ENCODE measurements around the gene ASL. TPM values are rescaled to one million over a fixed set of nuclear protein-coding genes. Genes with fewer than 3 reads are reported as not detected.
A peak's percentile ranks its signal among the peaks of the same experiment; 100 is the strongest.

The ASL gene
- total and polyA plus RNA-seq, 9 of the 15 experiments (the other 6 are each of a cell fraction or from before 2014, with no cell fraction given), result 2.6 to 67.0 (median 33.3) TPM

- TF ChIP-seq REST (IDR thresholded peaks at IDR 0.05; ENCODE audit: borderline replicate concordance), result no peak
- no peak for TF ChIP-seq REST (CRISPR knock-in tag; IDR thresholded peaks at IDR 0.05; ENCODE audit: low read depth)
- no peak for TF ChIP-seq PATZ1 (CRISPR knock-in tag; IDR thresholded peaks at IDR 0.05; ENCODE audit: borderline replicate concordance)
- peak; percentile 73 for TF ChIP-seq ZFX (CRISPR knock-in tag; IDR thresholded peaks at IDR 0.05)
- peak; percentile 100 for TF ChIP-seq RBM25 (IDR thresholded peaks at IDR 0.05; ENCODE audit: low read depth, low read length, severe bottlenecking)
- no peak for TF ChIP-seq SMARCE1 (IDR thresholded peaks at IDR 0.05)
- TF ChIP-seq ZNF274 (IDR thresholded peaks at IDR 0.05; ENCODE audit: borderline replicate concordance, low read depth, low read length), result no peak
- peak; percentile 34; the same call in 1 of the 2 replicates for TF ChIP-seq ESRRA (IDR thresholded peaks at IDR 0.05; ENCODE audit: borderline replicate concordance, low read depth)
- TF ChIP-seq POLR2B (IDR thresholded peaks at IDR 0.05; ENCODE audit: low read depth, partially characterized antibody), result peak; percentile 74
- TF ChIP-seq HOMEZ (CRISPR knock-in tag; IDR thresholded peaks at IDR 0.05), result no peak
- no peak for TF ChIP-seq ZNF830 (CRISPR knock-in tag; IDR thresholded peaks at IDR 0.05)
These were observed at the start of gene ASL (continued) for GRCh38 chr7:66075590-66076461.

All from K562 (cell line).